Dedifferentiated amniotic fluid mesenchymal stem cell (primary cell): ENCODE measurements around the gene DOK6.

Experiments used
- DNase-seq: peaks from one replicate; pipeline ENCODE4 v3.0.0-alpha.2; 2016; ENCODE audit errors: extremely low spot score

The DOK6 gene

DNA sequence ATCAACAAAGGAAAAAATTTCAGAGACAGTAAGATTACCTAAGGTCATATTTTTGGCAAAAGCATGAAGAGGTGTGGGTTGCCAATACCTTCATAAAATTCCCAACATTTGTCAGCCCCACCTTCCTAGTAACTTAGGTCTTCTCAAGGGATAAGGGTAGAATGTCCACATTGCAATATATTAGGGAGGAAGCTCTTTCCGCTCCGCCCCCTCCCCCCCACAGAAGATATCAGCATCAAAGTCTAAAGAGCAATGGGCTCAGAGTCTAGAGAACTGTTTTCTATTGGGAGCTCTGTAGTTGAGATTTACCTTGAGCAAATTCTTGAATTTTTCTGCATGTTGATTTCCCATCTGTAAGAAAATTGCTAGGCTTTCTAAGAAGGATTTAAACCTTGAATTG, 346.7 kb downstream of the DOK6 start:
- no peak for DNase-seq

DNA sequence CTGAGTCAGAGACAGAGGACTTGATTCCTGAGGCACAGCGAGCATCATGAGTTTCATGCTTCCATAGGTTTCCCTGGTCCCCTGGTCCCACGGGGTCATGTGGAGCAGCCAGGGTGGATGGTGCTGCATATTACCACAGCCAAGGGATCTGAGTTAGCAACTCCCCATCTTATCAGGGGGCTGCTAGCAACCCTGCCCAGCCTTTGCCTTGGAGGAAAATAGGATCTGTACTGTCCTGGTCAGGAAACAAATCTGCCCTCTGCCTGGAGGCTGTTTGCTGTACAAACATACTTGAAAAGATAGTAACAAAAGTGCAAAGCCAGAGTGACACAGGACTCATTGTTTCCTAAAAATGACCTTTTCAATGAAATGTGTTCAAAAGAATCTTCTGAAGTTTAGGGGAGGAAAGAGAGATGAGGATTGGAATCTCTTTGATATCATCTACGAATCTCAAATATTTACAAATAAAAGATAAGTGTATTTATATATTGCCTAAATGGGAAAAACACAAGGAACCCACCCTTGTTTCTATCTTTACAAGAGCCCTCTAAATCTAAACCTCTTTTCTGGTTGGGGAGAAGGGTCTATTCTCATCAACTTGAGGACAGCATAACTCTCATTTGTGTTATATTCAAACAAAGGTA, 352.2 kb downstream of the DOK6 start:
- DNase-seq, result no peak

DNA sequence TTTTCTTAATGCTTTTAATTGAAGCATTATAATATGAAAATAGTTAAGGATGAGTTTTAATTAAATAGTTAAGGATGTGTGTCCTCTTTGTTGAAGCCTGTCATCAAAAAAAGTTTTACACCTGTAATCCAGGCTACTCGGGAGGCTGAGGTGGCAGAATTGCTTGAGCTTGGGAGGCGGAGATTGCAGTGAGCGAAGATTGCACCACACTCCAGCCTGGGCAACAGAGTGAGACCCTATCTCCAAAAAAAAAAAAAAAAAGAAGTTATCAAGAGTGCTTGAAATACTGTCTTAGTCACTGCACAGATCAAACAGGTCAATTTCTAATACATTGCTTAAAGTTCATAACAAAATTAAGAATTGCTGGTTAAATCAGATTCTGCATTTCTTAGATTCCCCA, 353.4 kb downstream of the DOK6 start:
- DNase-seq, result no peak

DNA sequence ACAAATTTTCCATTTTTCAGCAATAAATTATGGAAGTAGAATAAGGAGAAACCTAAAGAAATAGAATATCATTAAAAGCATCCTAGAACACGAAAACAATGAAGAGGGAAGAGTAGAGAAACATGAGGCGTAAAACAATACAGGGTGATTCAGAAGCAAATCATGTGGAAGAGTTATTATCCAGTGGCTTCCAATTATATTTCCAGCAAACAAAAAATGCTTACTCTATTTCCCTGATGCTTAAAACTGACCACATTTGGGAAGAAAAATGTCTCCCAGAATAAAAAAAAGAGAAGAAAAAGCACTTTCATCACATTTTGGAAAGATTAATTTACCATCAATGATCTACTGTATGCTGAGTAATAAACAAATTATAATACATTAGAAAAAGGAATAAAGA, 354.4 kb downstream of the DOK6 start:
- no peak for DNase-seq

DNA sequence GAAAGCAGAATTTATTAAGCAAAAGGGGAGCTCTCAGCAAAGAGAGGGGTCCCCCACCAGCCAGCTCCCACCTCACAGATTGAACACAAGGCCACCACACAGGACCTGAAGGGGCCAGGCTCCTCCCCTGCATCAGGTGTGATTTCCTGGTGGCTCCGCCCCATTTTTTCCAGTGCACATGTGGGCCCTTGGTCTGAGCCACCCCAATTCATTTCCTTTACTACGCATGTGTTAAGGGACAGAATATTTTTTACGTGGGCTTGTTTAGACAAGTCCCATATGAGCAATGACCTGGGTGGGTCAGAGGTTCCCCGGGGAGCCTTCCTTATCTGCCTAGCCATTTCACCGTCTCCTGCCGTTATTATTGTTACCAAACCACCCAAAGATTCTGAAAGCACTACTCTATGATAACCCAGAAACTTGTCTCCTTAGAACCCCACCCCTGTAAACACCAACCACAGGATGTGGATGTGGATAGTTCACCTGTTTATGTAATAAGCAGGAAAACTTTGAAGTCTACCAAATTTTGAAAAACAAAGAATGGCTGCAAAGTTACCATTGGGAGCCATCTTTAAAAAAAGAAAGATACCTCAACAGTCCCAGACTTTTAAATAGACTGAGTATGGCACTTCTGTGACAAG, 355.3 kb downstream of the DOK6 start:
- DNase-seq, result no peak

DNA sequence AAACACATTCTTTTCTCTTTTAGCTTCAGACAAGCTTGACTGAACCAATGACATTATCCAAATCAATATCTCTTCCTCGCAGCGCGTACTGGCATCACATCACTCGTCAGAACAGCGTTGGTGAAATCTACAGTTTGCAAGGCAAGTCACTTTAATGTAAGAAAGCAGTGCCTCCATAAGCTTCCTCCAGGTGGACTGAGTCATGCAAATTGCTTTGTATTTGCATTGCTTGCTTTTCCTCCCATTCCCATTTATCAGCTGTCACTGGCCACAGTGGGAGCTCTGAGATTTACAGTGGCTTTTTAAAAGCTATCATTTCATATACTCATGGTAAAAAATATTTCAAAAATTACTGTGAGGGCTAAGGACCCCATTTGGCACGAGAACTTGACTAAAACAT, 357.0 kb downstream of the DOK6 start:
- no peak for DNase-seq

DNA sequence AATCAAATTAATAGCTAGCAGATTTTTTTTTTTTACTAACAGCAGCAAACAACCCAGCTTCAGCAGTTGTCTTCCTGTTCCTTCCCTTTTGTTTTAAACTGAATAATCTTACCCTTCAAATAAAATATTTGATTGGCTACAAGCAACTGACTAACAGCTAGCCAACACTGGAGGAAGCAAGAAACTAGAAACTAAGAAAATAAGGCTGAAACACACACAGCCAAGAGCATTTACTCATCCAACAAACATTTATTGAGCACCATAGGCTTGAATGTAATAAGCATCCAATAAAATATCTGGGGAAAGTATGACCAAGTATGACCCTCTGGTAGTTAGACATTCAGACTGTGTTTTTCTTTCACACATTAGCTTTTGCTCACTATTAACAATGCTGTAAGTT, 357.8 kb downstream of the DOK6 start:
- no peak for DNase-seq

DNA sequence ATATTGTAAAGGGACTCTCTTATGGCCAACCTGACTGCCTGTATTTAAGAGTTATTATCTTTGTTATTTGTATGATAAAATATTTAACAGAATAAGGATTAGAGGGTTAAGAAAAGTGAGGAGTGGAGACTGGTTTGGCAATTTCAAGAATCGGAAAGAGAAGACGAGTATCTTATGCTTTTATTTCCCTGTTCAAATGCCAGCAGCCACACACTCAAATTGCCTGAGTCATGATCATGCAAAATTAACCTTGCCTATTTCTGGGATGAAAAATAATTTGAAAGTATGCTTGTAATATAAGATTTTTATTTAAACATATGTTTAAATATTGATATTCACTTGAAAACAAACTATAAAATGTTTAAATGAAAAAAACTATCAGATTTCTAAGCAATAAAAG, 358.4 kb downstream of the DOK6 start:
- no peak for DNase-seq

DNA sequence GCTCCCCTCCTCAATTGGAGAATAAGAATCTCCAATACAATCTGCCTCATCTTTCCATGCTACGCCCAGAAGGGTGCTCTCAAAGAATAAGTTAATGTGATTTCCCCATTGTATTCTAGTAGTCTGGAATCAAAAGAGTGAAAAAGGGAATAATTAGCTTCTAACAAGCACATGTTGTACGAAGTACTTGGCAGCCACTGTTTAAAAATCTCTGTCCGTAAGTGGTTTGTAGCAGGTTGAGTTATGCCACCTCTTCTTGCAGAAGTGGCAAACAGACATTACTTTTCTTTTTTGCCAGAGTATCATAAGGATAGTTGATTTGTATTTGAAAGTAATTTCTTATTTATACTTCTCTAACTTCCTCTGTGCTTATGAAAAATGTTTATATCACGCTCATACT, 362.3 kb downstream of the DOK6 start:
- no peak for DNase-seq

DNA sequence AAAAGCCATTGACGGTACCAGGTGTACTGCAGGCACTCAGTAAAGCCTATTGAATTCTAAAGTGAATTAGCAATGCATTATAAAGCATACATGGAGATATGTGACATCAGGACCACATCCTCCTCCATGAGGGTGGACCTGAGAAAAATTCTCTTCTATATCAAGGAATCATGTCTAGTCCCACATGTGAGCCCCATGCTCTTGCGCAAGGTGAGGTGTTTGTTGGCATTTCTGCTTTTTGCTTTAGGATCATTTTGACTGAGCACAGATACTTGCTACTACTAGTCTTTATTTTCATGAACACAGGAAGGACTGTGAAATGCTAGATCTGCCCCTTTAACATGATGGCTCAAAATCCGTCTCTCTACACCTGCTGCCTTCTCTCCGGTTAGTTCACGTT, 363.1 kb downstream of the DOK6 start:
- DNase-seq, result no peak

DNA sequence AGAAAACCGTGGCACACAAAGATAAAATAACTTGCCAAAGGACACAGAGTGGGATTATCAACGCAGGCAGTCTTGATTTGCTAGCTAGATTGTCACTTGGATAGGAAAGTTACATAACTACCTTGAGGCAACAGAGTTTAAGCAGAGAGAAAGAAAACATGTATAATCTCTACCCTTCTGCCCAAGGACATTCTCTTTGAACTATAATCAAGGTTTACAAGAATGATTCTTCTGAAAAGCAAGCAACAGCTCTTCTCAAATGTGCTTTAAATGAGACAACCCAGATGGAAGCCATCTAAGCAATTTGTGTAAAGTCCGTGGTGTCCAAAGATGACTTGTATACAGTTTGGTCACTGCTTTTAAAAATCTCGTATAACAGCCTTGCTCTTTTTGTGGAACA, 369.6 kb downstream of the DOK6 start:
- no peak for DNase-seq

DNA sequence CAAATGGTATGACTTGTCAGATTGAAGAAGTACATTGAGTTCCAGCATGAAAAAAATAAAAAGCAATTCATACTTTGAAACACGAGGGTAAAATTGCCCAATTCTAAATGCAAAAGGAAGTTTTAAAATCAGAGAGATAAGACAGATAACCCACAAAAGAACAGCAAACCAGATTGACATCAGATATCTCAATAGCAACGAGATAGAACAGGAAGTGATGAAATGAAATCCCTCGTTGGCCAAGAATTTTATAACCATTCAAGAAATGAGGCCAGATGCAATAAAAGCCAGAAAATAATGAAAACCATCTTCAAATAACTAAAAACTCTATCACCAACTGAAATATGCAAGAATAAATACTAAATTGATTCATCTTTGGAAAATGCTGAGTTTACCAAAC, 374.1 kb downstream of the DOK6 start:
- DNase-seq, result no peak

DNA sequence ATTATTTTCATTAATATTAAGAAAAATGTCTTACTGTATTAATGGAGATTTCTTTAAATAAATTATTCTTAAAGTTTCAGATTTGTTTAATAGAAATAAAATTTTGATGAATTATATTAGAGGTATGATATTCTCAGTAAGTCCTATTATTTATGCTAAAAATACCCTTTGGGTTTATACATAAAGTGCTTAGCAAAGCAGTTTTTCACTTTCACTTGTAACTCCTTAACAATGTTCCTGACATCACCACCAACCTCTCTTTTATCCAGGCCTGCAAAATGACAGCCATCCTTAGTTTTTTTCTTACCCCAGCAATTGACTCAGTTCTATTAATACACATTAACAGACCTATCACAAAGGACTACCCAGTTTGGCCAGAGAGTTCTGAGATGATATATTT, 376.6 kb downstream of the DOK6 start:
- no peak for DNase-seq

DNA sequence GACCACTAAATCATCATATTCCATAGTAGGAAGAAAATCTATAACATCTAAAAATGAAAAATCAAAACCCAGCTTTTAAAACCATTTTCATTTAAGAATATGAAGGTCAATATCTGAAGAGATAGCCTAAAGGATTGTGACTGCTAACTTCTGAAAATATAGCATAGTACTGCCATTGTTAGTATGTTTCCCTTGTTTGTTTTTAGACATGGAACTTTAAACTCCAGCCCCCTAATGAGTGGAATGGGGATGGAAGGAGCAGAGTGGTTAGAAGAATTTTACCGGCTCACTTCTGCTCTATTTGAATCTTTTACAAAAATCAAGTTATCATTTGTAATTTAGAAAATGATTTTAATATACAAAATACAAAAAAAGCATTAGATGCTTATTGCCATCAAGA, 378.0 kb downstream of the DOK6 start:
- no peak for DNase-seq

DNA sequence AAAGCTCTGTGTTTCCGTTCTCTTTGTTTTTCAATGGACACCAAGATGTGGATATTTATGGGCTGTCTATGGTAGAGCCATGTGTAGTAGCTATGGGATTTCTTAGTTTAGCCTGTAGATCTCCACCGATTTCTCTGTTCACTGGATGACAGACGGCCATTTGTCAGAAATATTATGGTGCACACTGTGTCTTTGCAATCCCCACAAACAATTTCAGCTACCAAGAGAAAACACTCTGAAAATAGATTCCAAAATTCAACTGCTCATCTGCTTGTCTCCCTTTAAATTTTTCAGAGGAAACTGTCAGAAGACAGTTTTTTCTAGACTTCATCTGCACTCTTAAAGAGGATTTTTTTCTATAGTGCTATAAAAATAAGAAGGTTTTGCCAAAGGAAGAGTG, 380.2 kb downstream of the DOK6 start:
- DNase-seq, result no peak

DNA sequence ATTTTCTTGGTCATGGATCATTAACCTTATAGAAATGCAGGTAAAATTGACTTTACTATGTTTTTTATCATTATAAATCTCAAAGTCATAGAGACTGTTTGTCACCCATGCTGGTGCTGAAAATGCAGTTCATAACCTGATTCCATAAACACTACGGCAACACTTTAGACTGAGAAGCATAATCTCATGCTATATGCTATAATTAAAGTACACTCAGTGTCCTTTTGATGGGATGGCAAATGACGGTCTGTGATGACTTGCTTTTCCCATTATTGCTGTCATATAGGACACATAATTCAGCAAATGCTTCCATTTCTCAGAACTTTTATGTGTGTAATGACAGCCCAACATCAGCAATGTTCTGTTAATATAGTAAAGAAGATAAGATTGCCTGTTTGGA, 384.1 kb downstream of the DOK6 start:
- no peak for DNase-seq

DNA sequence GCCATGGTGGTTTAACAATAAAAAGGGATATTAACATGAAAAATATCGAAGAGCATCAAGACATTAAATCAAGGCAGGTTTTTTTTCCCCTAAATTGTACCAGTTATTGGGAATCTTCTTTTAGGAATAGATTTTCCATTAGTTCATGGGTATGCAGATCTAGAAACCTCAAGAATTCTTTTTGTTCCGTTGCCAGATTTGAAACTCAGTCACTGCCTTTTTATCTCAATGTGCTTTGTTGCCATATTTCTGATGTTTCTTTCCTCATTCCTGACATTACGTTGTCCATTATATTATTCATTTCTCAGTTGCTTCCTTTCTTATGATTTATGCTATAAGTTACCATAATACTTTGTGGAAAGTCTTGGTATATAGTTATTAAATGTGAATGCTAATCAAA, 384.8 kb downstream of the DOK6 start:
- DNase-seq, result no peak

DNA sequence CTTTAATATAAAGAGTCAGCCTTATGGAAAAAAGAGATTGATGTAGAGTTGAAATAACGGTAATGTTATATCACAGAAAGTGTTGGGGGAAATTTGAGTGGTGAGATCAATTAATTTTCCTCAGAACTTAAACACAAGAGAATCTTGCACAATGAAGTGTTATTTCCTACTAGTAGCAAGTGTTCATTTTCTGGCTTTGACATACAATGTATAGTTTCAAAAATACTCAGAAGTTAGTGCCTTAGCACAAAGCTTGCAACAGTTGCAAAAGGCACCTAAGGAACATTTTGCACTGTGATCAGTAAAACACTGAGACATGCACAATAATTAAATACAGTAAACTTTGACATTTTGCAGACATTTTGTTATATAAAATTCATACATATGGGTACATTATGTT, 385.7 kb downstream of the DOK6 start:
- no peak for DNase-seq

DNA sequence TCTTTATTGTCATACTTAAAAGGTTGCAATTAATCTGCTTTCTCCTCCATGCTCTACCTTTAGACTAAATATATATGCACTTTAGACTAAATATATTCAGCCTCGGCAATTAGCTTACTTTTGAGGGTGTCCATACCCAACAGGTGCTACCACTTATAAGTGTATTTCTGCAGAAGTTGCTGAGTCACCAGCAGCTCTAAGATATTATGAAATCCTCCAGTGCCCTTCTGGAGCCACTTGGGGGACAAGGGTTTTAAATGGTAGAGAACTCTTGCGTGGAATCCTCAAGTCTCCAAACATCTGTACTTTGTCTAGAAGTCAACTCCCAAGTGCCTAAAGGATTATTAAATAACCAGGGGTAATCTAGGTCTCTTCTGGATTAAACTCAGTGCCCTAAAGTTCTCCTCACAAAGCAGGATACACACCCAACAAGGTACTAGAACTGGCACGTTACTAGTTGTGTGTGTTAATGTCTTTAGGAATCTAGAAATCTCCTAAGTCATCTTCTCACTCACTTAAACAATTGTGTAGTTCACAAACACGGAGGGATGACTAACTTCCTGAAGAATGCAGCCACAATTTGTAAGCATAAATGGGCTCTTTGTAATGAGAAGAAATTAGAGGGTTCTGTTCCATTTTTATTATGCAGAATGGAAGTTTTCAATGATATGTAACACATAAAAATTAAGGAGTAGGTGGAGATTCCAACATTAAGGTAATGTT, 387.3 kb downstream of the DOK6 start:
- peak; percentile 50 for DNase-seq

DNA sequence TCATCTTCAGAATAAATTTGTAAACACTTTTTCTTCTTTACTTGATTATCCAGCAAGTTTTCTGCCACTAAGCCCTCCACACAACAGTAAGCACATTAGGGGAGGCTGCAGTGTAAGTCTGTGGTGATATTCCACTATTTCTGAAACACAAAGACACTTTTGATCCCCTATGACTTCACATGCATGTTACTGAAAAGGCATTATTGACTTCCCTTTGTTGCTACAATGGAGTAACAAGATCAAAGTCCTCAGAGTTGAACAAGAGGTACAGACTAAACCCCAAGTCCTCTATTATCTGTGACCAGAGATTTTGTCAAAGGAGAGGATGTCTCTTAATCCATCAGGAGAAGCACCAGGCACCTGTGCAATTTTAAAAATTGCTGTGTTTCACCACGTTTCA, 389.1 kb downstream of the DOK6 start:
- DNase-seq, result no peak

DNA sequence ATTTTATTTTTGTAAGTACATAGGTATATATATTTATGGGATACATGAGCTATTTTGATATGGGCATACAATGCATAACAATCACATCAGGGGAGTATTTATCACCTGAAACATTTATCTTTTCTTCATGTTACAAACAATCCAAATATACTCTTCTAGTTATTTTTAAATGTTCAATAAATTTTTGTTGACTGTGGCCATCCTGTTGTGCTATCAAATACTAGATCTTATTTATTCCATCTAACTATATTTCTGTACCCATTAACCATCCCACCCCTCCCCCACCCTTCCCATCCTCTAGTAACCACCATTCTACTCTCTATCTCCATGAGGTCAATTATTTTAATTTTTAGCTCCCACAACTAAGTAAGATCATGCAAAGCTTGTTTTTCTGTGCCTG, 390.0 kb downstream of the DOK6 start:
- no peak for DNase-seq

DNA sequence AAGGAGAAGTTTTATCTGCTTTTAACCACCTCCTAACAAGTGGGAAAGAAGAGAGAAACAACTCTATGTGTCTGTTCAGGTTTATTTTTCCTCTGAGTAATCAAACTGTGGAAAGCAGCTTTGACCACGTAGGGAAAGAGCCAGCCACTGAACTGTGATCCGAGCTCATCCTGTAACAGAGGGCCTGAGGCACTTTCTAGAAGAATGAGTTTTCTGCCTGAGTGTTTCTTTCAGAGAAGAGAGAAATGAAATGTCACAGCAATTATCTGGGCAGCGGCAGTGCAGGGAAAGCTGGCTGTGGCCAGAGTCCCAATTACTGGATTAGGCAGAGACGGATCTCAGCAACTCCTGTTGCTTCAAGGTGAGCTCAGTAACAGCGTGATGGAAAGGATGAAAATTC, 395.1 kb downstream of the DOK6 start:
- DNase-seq, result peak; percentile 64

DNA sequence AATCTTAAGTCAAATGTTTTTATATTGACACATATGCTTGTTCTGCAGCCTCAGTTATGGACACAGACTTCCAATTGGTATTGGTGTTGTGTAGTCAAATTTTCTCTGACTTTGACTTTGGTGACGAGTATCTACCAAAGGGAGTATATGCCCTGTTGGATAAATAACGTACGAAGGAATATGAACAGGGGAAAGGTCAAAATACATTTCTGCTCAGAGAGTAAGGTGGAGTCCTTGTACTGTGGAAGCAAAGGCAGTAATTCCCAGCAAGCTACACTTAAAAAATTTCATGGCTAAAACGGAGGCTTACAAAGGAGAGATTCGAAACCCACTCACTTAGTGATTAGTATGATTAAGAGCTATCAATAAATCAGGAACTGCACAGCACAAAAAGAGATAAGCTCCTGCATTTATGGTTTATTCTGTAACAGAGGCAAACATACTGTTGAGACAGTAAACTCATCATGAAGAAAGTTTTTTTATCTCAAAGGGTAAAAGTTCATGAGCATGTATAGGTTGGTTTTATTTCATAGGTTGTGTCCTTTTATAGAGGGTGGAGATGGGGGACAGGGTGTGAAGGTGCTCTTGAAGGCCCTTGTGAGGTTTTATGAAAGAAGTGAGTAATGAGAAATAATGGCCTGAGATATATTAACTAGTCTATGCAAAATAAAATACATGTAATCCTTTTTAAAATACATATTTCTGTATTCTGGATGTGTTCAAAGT, 404.3 kb downstream of the DOK6 start:
- DNase-seq, result no peak
